ENCODE measurements around the gene EPN1. TPM values are rescaled to one million over a fixed set of nuclear protein-coding genes. Genes with fewer than 3 reads are reported as not detected.
"Not testable (repeated sequence)": the region's sequence is repeated elsewhere in the genome, so short reads cannot be mapped to it uniquely, and the experiment has no call there.

The EPN1 gene
- total RNA-seq, 2 experiments from 2014 or later: 39.0 to 40.5 TPM

DNA sequence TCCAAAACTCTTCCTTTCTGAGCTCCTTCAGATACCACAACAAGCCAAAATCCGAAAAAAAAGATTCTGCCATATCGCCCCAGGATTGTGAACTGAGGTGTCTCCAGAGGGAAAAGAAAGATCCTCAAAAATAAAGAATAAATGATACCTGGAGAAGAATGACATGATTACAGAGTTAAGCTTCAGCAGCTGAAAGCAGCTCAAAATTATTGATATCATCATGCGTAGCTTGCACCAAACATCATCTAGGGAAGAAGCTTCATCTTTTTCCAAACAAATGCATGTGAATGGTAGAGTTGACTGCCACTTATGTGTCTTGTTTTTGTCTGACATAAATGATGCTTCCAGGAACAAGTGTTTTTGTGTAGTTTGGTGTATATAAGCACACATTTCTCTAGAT lies 63.3 kb downstream of the EPN1 start, which contains the start of gene NLRP9:
TSS of gene NLRP9 (minus strand) at position 101 of the 400 bp plus-strand sequence. CDS start at position 73, 28 bp downstream.
- intact Hi-C loops (cut with DNase I, micrococcal nuclease): no loop called here
- peaks cover 0 to 11% of the 10 kb centered on the region in 2 experiments for H3K9me3 ChIP-seq (ENCODE audit: control insufficient read depth in 1 of 2, insufficient read depth in 1 of 2, low read length in 2 of 2)
- ChIA-PET POLR2A (no interaction called here), CTCF (no interaction called here)
- Mint-ChIP-seq H3K9me3 (no peaks in the 10 kb centered on the region), H3K27me3 (peaks cover 14% of the 10 kb centered on the region), H3K27ac (no peak within 1 kb of the TSS), H3K36me3 (ENCODE audit: low read depth) (no peaks in the 10 kb centered on the region), H3K4me1 (ENCODE audit: low read depth) (no peaks in the 10 kb centered on the region), H3K4me3 (no peak within 1 kb of the TSS)
- DNase-seq (no peak), ATAC-seq (ENCODE audit: poor library complexity) (no peak)
- TF ChIP-seq, protein P1, sequence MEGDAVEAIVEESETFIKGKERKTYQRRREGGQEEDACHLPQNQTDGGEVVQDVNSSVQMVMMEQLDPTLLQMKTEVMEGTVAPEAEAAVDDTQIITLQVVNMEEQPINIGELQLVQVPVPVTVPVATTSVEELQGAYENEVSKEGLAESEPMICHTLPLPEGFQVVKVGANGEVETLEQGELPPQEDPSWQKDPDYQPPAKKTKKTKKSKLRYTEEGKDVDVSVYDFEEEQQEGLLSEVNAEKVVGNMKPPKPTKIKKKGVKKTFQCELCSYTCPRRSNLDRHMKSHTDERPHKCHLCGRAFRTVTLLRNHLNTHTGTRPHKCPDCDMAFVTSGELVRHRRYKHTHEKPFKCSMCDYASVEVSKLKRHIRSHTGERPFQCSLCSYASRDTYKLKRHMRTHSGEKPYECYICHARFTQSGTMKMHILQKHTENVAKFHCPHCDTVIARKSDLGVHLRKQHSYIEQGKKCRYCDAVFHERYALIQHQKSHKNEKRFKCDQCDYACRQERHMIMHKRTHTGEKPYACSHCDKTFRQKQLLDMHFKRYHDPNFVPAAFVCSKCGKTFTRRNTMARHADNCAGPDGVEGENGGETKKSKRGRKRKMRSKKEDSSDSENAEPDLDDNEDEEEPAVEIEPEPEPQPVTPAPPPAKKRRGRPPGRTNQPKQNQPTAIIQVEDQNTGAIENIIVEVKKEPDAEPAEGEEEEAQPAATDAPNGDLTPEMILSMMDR (IDR thresholded peaks at IDR 0.05): no peak
- H3K36me3 ChIP-seq (ENCODE audit: insufficient read depth, low read length): no peaks in the 10 kb centered on the region
- H3K4me1 ChIP-seq (ENCODE audit: insufficient read depth, low read length): no peaks in the 10 kb centered on the region
- peaks cover 0 to 5% of the 10 kb centered on the region in 2 experiments for H3K27me3 ChIP-seq (ENCODE audit: control insufficient read depth in 1 of 2, insufficient read depth in 2 of 2, low read length in 2 of 2)
- H3K4me3 ChIP-seq (ENCODE audit: low read length): no peak within 1 kb of the TSS
- no peak within 1 kb of the TSS for H3K27ac ChIP-seq (ENCODE audit: low read depth in 1 of 2, low read length in 2 of 2)

DNA sequence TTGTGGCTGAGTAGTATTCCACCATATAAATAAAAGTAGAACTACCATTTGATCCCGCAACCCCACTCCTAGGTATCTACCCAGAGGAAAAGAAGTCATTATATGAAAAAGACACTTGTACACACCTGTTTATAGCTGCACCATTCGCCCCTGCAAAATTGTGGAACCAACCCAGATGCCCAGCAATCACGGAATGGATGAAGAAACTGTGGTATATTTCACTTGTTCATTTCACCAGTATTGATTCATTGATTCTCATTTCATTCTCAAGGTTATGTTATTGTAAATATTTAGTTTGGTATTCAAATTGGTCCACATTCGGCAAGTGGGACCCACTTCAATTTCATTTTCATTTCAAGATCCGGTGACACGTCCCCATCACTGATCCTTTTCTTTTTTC lies 75.7 kb downstream of the EPN1 start:
- ATAC-seq (ENCODE audit: poor library complexity): no peak
- DNase-seq: no peak
- POLR2A ChIA-PET: no interaction called here
- Histone ChIP-seq H3K9me3 (ENCODE audit: control insufficient read depth in 1 of 2, insufficient read depth in 1 of 2, low read length in 2 of 2) (peaks cover 0 to 8% of the 10 kb centered on the region in 2 experiments), H3K36me3 (ENCODE audit: insufficient read depth, low read length) (no peaks in the 10 kb centered on the region), H3K27me3 (ENCODE audit: control insufficient read depth in 1 of 2, insufficient read depth in 2 of 2, low read length in 2 of 2) (peaks cover 0 to 6% of the 10 kb centered on the region in 2 experiments), H3K27ac (ENCODE audit: low read depth in 1 of 2, low read length in 2 of 2) (no peak overlapping the region), H3K4me1 (ENCODE audit: insufficient read depth, low read length) (no peaks in the 10 kb centered on the region), H3K4me3 (ENCODE audit: low read length) (no peak overlapping the region)
- TF ChIP-seq, protein P1 (IDR thresholded peaks at IDR 0.05): no peak
- H3K4me1 Mint-ChIP-seq (ENCODE audit: low read depth): no peaks in the 10 kb centered on the region
- peaks cover 20% of the 10 kb centered on the region for H3K27me3 Mint-ChIP-seq
- H3K9me3 Mint-ChIP-seq: no peaks in the 10 kb centered on the region
- no peaks in the 10 kb centered on the region for H3K36me3 Mint-ChIP-seq (ENCODE audit: low read depth)
- H3K4me3 Mint-ChIP-seq: no peak overlapping the region
- no peak overlapping the region for H3K27ac Mint-ChIP-seq
- intact Hi-C loops (cut with DNase I, micrococcal nuclease): no loop called here
- CTCF ChIA-PET: no interaction called here

DNA sequence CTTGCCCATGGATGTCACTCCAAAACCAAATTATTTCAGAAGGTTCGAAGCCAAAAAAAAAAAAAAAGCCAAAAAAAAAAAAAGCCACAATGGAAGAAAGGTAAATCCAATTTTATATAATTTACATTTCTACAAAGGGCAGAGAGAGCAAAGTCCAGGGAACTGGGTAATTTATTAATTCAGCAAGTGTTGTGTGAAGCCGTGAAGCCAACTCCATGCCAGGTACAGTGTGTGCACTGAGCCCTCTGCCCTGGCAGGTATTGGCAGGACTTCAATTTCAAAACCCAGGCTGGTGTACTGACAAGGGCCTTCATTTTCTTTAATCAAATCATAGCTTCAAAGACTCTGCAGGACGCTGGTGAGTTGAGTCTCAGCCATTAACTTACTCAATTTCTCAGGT lies 78.4 kb downstream of the EPN1 start:
- Histone ChIP-seq H3K4me1 (ENCODE audit: insufficient read depth, low read length) (no peaks in the 10 kb centered on the region), H3K27me3 (ENCODE audit: control insufficient read depth in 1 of 2, insufficient read depth in 2 of 2, low read length in 2 of 2) (peaks cover 0 to 6% of the 10 kb centered on the region in 2 experiments), H3K27ac (ENCODE audit: low read depth in 1 of 2, low read length in 2 of 2) (no peak overlapping the region), H3K36me3 (ENCODE audit: insufficient read depth, low read length) (no peaks in the 10 kb centered on the region), H3K4me3 (ENCODE audit: low read length) (no peak overlapping the region), H3K9me3 (ENCODE audit: control insufficient read depth in 1 of 2, insufficient read depth in 1 of 2, low read length in 2 of 2) (peaks cover 0 to 12% of the 10 kb centered on the region in 2 experiments)
- Mint-ChIP-seq H3K4me1 (ENCODE audit: low read depth) (no peaks in the 10 kb centered on the region), H3K4me3 (no peak overlapping the region), H3K36me3 (ENCODE audit: low read depth) (no peaks in the 10 kb centered on the region), H3K27me3 (peaks cover 26% of the 10 kb centered on the region), H3K27ac (no peak overlapping the region), H3K9me3 (no peaks in the 10 kb centered on the region)
- TF ChIP-seq, protein P1 (IDR thresholded peaks at IDR 0.05): no peak
- POLR2A ChIA-PET: no interaction called here
- intact Hi-C loops (cut with DNase I, micrococcal nuclease): no loop called here
- CTCF ChIA-PET: no interaction called here
- DNase-seq: no peak
- no peak for ATAC-seq (ENCODE audit: poor library complexity)

DNA sequence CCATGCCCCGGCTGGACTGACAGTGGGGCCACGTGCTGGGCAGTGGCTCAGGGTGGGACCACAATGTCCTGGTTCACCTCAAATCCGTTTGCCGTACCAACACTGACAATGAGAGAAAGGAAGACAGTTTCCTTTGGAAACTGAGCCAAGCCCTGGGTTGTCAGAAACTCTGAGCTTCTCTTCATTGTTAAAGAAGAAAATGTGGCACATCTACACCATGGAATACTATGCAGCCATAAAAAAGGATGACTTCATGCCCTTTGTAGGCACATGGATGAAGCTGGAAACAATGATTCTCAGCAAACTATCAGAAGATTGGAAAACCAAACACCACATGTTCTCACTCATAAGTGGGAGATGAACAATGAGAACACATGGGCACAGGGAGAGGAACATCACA lies 81.8 kb downstream of the EPN1 start:
- H3K9me3 ChIP-seq (ENCODE audit: control insufficient read depth in 1 of 2, insufficient read depth in 1 of 2, low read length in 2 of 2); H3K27ac Mint-ChIP-seq; H3K4me1 Mint-ChIP-seq (ENCODE audit: low read depth); H3K36me3 ChIP-seq (ENCODE audit: insufficient read depth, low read length); H3K4me3 Mint-ChIP-seq; H3K27ac ChIP-seq (ENCODE audit: low read depth in 1 of 2, low read length in 2 of 2); H3K27me3 ChIP-seq (ENCODE audit: control insufficient read depth in 1 of 2, insufficient read depth in 2 of 2, low read length in 2 of 2); ATAC-seq (ENCODE audit: poor library complexity); H3K9me3 Mint-ChIP-seq; H3K36me3 Mint-ChIP-seq (ENCODE audit: low read depth); intact Hi-C loops (cut with DNase I, micrococcal nuclease); DNase-seq; POLR2A ChIA-PET; CTCF ChIA-PET; H3K4me3 ChIP-seq (ENCODE audit: low read length); H3K4me1 ChIP-seq (ENCODE audit: insufficient read depth, low read length): not testable (repeated sequence)
- H3K27me3 Mint-ChIP-seq: peaks cover 38% of the 10 kb centered on the region

DNA sequence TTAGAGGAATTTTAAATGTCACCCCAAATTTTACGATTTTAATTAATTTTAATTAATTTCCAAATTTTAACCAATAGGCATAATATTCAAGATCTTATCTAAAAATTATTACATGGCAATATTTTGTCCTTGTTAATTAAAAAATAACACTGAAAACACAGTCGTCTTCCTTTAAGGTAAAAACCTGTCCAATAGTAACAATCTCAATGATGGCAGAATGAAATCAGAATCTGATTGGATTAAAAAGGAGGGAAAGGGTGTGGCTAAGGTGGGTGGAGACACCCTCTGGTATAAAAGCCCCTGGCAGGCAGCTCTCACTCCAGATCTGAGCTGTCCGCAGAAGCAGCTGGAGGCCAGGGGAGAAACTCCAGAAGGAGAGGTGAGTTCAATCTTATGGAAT lies 83.8 kb downstream of the EPN1 start, which contains the start of gene RFPL4A:
TSS of gene RFPL4A (plus strand) at position 301 of the 400 bp plus-strand sequence. CDS start 2,704 bp downstream, outside the sequence.
- H3K9me3 ChIP-seq (ENCODE audit: control insufficient read depth in 1 of 2, insufficient read depth in 1 of 2, low read length in 2 of 2); H3K27ac ChIP-seq (ENCODE audit: low read depth in 1 of 2, low read length in 2 of 2); H3K36me3 ChIP-seq (ENCODE audit: insufficient read depth, low read length); H3K27ac Mint-ChIP-seq; CTCF ChIA-PET; ATAC-seq (ENCODE audit: poor library complexity); H3K4me3 Mint-ChIP-seq; H3K4me1 Mint-ChIP-seq (ENCODE audit: low read depth); intact Hi-C loops (cut with DNase I, micrococcal nuclease); DNase-seq; H3K36me3 Mint-ChIP-seq (ENCODE audit: low read depth); POLR2A ChIA-PET; H3K4me1 ChIP-seq (ENCODE audit: insufficient read depth, low read length); H3K4me3 ChIP-seq (ENCODE audit: low read length); H3K9me3 Mint-ChIP-seq; H3K27me3 ChIP-seq (ENCODE audit: control insufficient read depth in 1 of 2, insufficient read depth in 2 of 2, low read length in 2 of 2): not testable (repeated sequence)
- H3K27me3 Mint-ChIP-seq: peaks cover 31% of the 10 kb centered on the region

All from CD4-positive, alpha-beta T cell (primary cell).